K562 (cell line): ENCODE data around the gene PYHIN1. TPM values are rescaled to one million over a fixed set of nuclear protein-coding genes. Genes with fewer than 3 reads are reported as not detected.

ENCODE experiments used
- BDP1 ChIP-seq: IDR thresholded peaks from 3 replicates; pipeline ENCODE4 v1.6.1; 2011; ENCODE audit not compliant: insufficient read length, insufficient read depth
- CC2D1A ChIP-seq: fragments of 450-650 bp; IDR thresholded peaks from 2 replicates; pipeline ENCODE4 v1.6.1; 2017; ENCODE audit warnings: mild to moderate bottlenecking
- CCNT2 ChIP-seq: IDR thresholded peaks from 2 replicates; pipeline ENCODE4 v1.6.1; 2011; ENCODE audit warnings: borderline replicate concordance, low read depth, mild to moderate bottlenecking, moderate library complexity, mixed read lengths, low read length; ENCODE audit not compliant: insufficient read length; ENCODE audit errors: extremely low read depth
- CREBBP ChIP-seq: IDR thresholded peaks from one replicate; pipeline ENCODE4 v1.6.1; 2012; ENCODE audit warnings: low read depth, mild to moderate bottlenecking, control low read depth, inconsistent platforms, low read length
- IFI16 ChIP-seq: fragments of 250-450 bp; sonication (Bioruptor Pico); IDR thresholded peaks from 2 replicates; pipeline ENCODE4 v2.1.2; 2022; ENCODE audit warnings: mild to moderate bottlenecking, inconsistent platforms
- LEF1 ChIP-seq: fragments of 450-650 bp; IDR thresholded peaks from 2 replicates; pipeline ENCODE4 v1.6.1; 2016; ENCODE audit warnings: mild to moderate bottlenecking
- MXI1 ChIP-seq: IDR thresholded peaks from 2 replicates; pipeline ENCODE4 v1.6.1; 2011; ENCODE audit warnings: low read depth, mild to moderate bottlenecking, improper control_type of control experiment, low read length
- NEUROD1 ChIP-seq: fragments of 150-350 bp; IDR thresholded peaks from 2 replicates; pipeline ENCODE4 v1.6.1; 2014; ENCODE audit warnings: borderline replicate concordance, low read length, low read depth; ENCODE audit not compliant: partially characterized antibody
- NFIX ChIP-seq: fragments of 250-450 bp; sonication (Bioruptor Pico); IDR thresholded peaks from 2 replicates; pipeline ENCODE4 v1.4.0; 2020; ENCODE audit warnings: low read depth, mild to moderate bottlenecking, moderate library complexity
- NUFIP1 ChIP-seq: fragments of 450-650 bp; IDR thresholded peaks from 2 replicates; pipeline ENCODE4 v1.6.1; 2018; ENCODE audit not compliant: partially characterized antibody
- PRPF4 ChIP-seq: fragments of 200-400 bp; formaldehyde crosslinking; IDR thresholded peaks from one replicate; pipeline ENCODE4 v1.6.1; 2017; ENCODE audit warnings: low read length, low read depth, mild to moderate bottlenecking; ENCODE audit not compliant: insufficient read depth, poor library complexity, severe bottlenecking
- RBFOX2 ChIP-seq: fragments of 200-400 bp; formaldehyde crosslinking; IDR thresholded peaks from 2 replicates; pipeline ENCODE4 v1.6.1; 2017; ENCODE audit warnings: low read depth, mild to moderate bottlenecking, low read length, moderate library complexity
- ZBTB1 ChIP-seq: sonication (generic); formaldehyde crosslinking; IDR thresholded peaks from 2 replicates; pipeline ENCODE4 v1.8.1; 2023; ENCODE audit warnings: missing genetic modification reagents, low read depth, mild to moderate bottlenecking, borderline replicate concordance
- ZC3H4 ChIP-seq: sonication (generic); formaldehyde crosslinking; IDR thresholded peaks from 2 replicates; pipeline ENCODE4 v1.9.0; 2021; ENCODE audit warnings: missing genetic modification reagents, borderline replicate concordance
- ZNF165 ChIP-seq: fragments of 250-450 bp; sonication (Bioruptor Pico); IDR thresholded peaks from 2 replicates; pipeline ENCODE4 v1.4.0; 2020; ENCODE audit warnings: borderline replicate concordance
- ZNF274 ChIP-seq: IDR thresholded peaks from 2 replicates; pipeline ENCODE4 v1.6.1; 2011; ENCODE audit warnings: low read depth, mild to moderate bottlenecking, low read length, moderate library complexity, borderline replicate concordance
- ZNF318 ChIP-seq, 2 experiments: fragments of 450-650 bp; IDR thresholded peaks; 2 replicates each; pipeline ENCODE4 v1.6.1; 2016; ENCODE audit warnings: mild to moderate bottlenecking in 2 of 2, borderline replicate concordance in 1 of 2, low read depth in 1 of 2, moderate library complexity in 1 of 2
- ZNF324 ChIP-seq: fragments of 250-450 bp; sonication (Bioruptor Pico); IDR thresholded peaks from 2 replicates; pipeline ENCODE4 v1.4.0; 2020; ENCODE audit warnings: mild to moderate bottlenecking
- ZNF655 ChIP-seq: fragments of 250-450 bp; sonication (Bioruptor Pico); IDR thresholded peaks from 2 replicates; pipeline ENCODE4 v1.5.0; 2021
- ZNF77 ChIP-seq: fragments of 250-450 bp; sonication (Bioruptor Pico); IDR thresholded peaks from 2 replicates; pipeline ENCODE4 v1.5.0; 2020
- polyA plus RNA-seq, 8 experiments: library from polyadenylated mRNA; depleted of rRNA in 4 of 8; stranded (reverse) in 5 of 8; unstranded in 3 of 8; fragments of >200 nt; fragmentation: Nextera tagmentation in 2 of 8; fragmentation: Illumina TruSeq in 1 of 8; extraction: Ambion mirVana in 2 of 8; extraction: Trizol in 1 of 8; gene quantifications; 2 replicates each; pipeline versions ENCODE4 v1.2.1 to v1.2.3, GENCODE V29; 2011 to 2014; ENCODE audit warnings: inconsistent platforms in 1 of 8, missing spikeins in 1 of 8
- total RNA-seq, 7 experiments: library from RNA; depleted of rRNA in 6 of 7; stranded (reverse); fragments of >200 nt in 6 of 7; fragmentation: Illumina TruSeq in 2 of 7; extraction: Trizol in 2 of 7; gene quantifications; 2 replicates each; pipeline versions ENCODE4 v1.2.1 to v1.2.3, GENCODE V29; 2011 to 2021; ENCODE audit warnings: low replicate concordance in 1 of 7

The PYHIN1 gene
- total and polyA plus RNA-seq, 9 of the 15 experiments (the other 6 are each of a cell fraction or from before 2014, with no cell fraction given): not detected

- TF ChIP-seq ZNF655: no peak
- no peak for TF ChIP-seq ZNF274
- no peak for TF ChIP-seq PRPF4
- no peak for TF ChIP-seq RBFOX2
- no peak for TF ChIP-seq MXI1
- no peak for TF ChIP-seq NFIX (CRISPR knock-in tag)
- no peak for TF ChIP-seq CCNT2
- no peak for TF ChIP-seq ZNF77
- no peak for TF ChIP-seq LEF1
- no peak for TF ChIP-seq ZNF165
- no peak for TF ChIP-seq NUFIP1
- TF ChIP-seq CC2D1A: no peak
- no peak for TF ChIP-seq IFI16 (CRISPR knock-in tag)
- no peak for TF ChIP-seq ZC3H4 (CRISPR knock-in tag)
- no peak for TF ChIP-seq ZBTB1 (CRISPR knock-in tag)
- no peak for TF ChIP-seq ZNF324 (CRISPR knock-in tag)
- TF ChIP-seq ZNF318 (IDR thresholded peaks at IDR 0.05; ENCODE audit: borderline replicate concordance in 1 of 2, low read depth in 1 of 2): 0 out of 4 replicates have a peak, but pooled peaks of 1 of the 2 experiments have one; percentile 30
- no peak for TF ChIP-seq BDP1
- no peak for TF ChIP-seq NEUROD1
- no peak for TF ChIP-seq CREBBP
Observed at GRCh38 chr1:159009704-159010361, 78.5 kb downstream of the PYHIN1 start, which contains the start of gene IFI16 (continued).
